Measurements from ENCODE around the gene KLRF2. TPM values are rescaled to one million over a fixed set of nuclear protein-coding genes. Genes with fewer than 3 reads are reported as not detected.

KLRF2 gene
- total RNA-seq, 5 donors from 2014 or later (not counting 1 experiment from before 2014, with no cell fraction given): not detected

DNA sequence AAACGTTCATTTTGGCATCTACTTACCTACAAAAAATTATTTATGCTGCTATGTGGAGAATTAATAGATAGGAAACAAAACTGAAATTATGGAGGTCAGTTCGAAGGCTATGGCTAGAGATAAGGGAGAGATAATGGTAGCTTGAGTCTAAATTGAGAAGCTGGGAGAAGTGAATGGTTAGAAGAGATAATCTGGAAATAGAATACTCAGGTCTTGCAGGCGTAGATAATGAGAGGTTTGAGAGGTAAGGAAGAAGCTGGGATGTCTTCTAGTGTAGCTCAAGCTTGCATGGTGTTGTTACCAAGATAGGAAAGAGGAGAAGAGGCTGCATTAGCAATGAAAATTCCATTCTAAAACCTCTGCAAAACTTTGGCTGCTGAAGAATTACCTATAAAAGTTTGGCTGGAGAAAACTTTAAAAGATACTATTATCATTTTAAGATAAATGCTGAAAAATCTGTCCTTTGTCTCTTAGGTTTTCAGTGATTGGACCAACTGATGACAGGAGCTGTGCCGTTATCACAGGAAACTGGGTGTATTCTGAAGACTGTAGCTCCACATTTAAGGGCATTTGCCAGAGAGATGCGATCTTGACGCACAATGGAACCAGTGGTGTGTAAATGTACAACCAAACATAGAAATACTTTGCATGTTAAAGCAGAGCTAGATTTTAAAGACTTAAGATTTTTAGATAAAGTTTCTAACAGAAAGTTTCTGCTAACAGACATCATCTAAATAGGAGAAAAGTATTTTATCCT, 14.1 kb downstream of the KLRF2 start:
- 88% methylated on average over 2 of the region's 6 CpGs for WGBS (ENCODE audit: insufficient coverage)
- ATAC-seq (replicated peaks in 1 of 4): no peak

DNA sequence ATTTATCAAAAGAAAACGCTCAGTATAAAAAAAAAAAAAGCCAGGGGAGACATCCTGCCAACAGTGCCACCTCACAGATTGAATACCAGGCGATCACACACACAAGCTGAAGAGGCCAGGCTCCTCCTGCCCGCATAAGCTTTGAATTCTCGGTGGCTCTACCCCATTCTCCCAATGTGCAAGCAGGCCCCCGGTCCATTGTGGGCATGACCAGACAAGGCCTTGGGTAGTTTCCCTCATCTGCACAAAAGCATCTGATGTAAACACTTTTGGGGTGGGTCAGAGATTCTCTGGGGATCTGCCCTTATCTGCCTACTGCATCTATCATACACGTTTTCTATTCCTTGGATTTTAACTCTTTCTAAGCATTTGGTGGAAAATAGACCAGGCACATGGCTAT, 16.2 kb downstream of the KLRF2 start:
- Mint-ChIP-seq H3K36me3 (peaks cover 3% of the 10 kb centered on the region), H3K4me1 (peaks cover 1 to 5% (median 3%) of the 10 kb centered on the region in 3 donors), H3K27me3 (peaks cover 0 to 7% of the 10 kb centered on the region in 2 donors), H3K4me3 (no peak overlapping the region), H3K27ac (no peak overlapping the region), H3K9me3 (peaks cover 0 to 9% (median 3%) of the 10 kb centered on the region in 3 donors)
- CTCF ChIA-PET: no interaction called here
- H3K27ac ChIP-seq (ENCODE audit: low read length): no peak overlapping the region
- H3K27me3 ChIP-seq (replicated peaks in 1 of 2; ENCODE audit: control insufficient read depth in 2 of 2, extremely low read depth in 1 of 2, insufficient read depth in 2 of 2, low read length in 1 of 2): no peaks in the 10 kb centered on the region
- no peak for ATAC-seq (replicated peaks in 1 of 4)
- H3K36me3 ChIP-seq (ENCODE audit: control insufficient read depth in 2 of 2, extremely low read depth in 1 of 2, insufficient read depth in 1 of 2, low read length in 1 of 2): no peaks in the 10 kb centered on the region
- no peaks in the 10 kb centered on the region for H3K4me1 ChIP-seq (ENCODE audit: control insufficient read depth in 1 of 2, extremely low read depth in 1 of 2, insufficient read depth in 2 of 2, low read length in 2 of 2)
- H3K9me3 ChIP-seq: no peaks in the 10 kb centered on the region
- WGBS (ENCODE audit: insufficient coverage): 100% methylated on average over 1 of the region's 6 CpGs
- POLR2A ChIA-PET: interaction anchor here in 1 of 2 donors (0.6 to 0.7 kb wide), 2 partner anchors 14 to 176 kb away, joined by 6 to 11 read pairs; no protein-coding TSS in a partner anchor
- no peak for DNase-seq
- no peak overlapping the region for H3K4me3 ChIP-seq (ENCODE audit: control insufficient read depth in 1 of 2, extremely low read depth in 1 of 2, low read length in 1 of 2)

More for the DNA sequence above, 14.1 kb downstream of the KLRF2 start:
- Histone ChIP-seq H3K36me3 (ENCODE audit: control insufficient read depth in 2 of 2, extremely low read depth in 1 of 2, insufficient read depth in 1 of 2, low read length in 1 of 2) (no peaks in the 10 kb centered on the region), H3K9me3 (no peaks in the 10 kb centered on the region), H3K27ac (ENCODE audit: low read length) (no peak overlapping the region), H3K27me3 (replicated peaks in 1 of 2; ENCODE audit: control insufficient read depth in 2 of 2, extremely low read depth in 1 of 2, insufficient read depth in 2 of 2, low read length in 1 of 2) (no peaks in the 10 kb centered on the region), H3K4me1 (ENCODE audit: control insufficient read depth in 1 of 2, extremely low read depth in 1 of 2, insufficient read depth in 2 of 2, low read length in 2 of 2) (no peaks in the 10 kb centered on the region), H3K4me3 (ENCODE audit: control insufficient read depth in 1 of 2, extremely low read depth in 1 of 2, low read length in 1 of 2) (no peak overlapping the region)
- POLR2A ChIA-PET: interaction anchor here (0.5 to 0.6 kb wide), 3 partner anchors 8 to 44 kb away, joined by 3 to 15 read pairs (median 4); no protein-coding TSS in a partner anchor
- H3K36me3 Mint-ChIP-seq: no peaks in the 10 kb centered on the region
- H3K9me3 Mint-ChIP-seq: no peaks in the 10 kb centered on the region
- H3K4me3 Mint-ChIP-seq: no peak overlapping the region
- CTCF ChIA-PET: interaction anchor here (0.5 to 1.5 kb wide), 4 partner anchors 9 to 812 kb away, joined by 3 to 7 read pairs (median 3); no protein-coding TSS in a partner anchor
- H3K4me1 Mint-ChIP-seq: peaks cover 1 to 5% (median 3%) of the 10 kb centered on the region in 3 donors
- no peak overlapping the region for H3K27ac Mint-ChIP-seq
- no peak for DNase-seq
- H3K27me3 Mint-ChIP-seq: peaks cover 0 to 7% of the 10 kb centered on the region in 2 donors

DNA sequence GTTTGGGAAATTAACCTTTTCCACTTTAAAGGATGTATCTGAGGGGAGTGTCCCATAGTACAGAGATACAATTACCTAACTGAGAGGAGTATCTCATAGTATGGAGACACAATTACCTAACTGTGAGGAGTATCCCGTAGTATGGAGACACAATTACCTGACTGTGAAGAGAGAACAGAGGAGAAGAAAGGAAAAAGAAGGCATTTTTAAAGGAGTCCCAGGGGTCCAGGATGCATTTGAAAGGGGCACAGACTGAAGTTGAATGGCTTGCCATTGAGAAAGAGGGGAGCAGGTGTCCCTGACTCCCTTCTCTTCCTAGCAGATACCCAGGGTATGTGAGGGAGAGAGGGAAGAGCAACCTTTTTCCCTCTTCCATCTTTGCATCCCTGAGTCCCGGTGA, 17.9 kb downstream of the KLRF2 start:
- Histone ChIP-seq H3K4me1 (ENCODE audit: control insufficient read depth in 1 of 2, extremely low read depth in 1 of 2, insufficient read depth in 2 of 2, low read length in 2 of 2) (no peaks in the 10 kb centered on the region), H3K9me3 (no peaks in the 10 kb centered on the region), H3K27me3 (replicated peaks in 1 of 2; ENCODE audit: control insufficient read depth in 2 of 2, extremely low read depth in 1 of 2, insufficient read depth in 2 of 2, low read length in 1 of 2) (no peaks in the 10 kb centered on the region), H3K27ac (ENCODE audit: low read length) (no peak overlapping the region), H3K4me3 (ENCODE audit: control insufficient read depth in 1 of 2, extremely low read depth in 1 of 2, low read length in 1 of 2) (no peak overlapping the region), H3K36me3 (ENCODE audit: control insufficient read depth in 2 of 2, extremely low read depth in 1 of 2, insufficient read depth in 1 of 2, low read length in 1 of 2) (peaks cover 0 to 3% of the 10 kb centered on the region in 2 donors)
- no peak for ATAC-seq (replicated peaks in 1 of 4)
- WGBS (ENCODE audit: insufficient coverage): no CpG with 5 or more reads among the region's 2 CpGs
- Mint-ChIP-seq H3K4me1 (peaks cover 0 to 1% (median 1%) of the 10 kb centered on the region in 3 donors), H3K4me3 (no peak overlapping the region), H3K36me3 (peaks cover 12% of the 10 kb centered on the region), H3K27me3 (peaks cover 0 to 7% of the 10 kb centered on the region in 2 donors), H3K9me3 (peaks cover 0 to 19% (median 10%) of the 10 kb centered on the region in 3 donors), H3K27ac (no peak overlapping the region)
- ChIA-PET POLR2A (no interaction called here), CTCF (no interaction called here)
- DNase-seq: no peak

DNA sequence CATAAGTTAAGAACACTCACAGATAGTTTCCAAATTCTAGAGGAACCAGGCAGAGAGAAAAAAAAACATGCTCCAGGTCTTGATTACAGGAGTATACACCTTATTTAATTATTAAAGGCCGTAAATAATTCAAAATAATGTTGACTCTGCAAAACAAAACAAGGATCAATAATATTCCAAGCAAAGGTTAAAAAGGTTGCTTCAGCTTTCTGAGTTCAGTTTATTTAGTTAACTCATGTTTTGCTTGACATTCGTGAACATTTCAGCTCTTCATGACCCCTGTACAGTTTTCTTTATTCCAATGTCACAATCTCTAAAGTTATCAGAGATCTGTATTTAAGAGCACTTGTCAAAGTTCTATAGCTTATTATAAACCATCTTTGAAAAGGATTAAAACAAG, 19.6 kb downstream of the KLRF2 start:
- Mint-ChIP-seq H3K36me3 (peaks cover 15% of the 10 kb centered on the region), H3K9me3 (peaks cover 0 to 19% (median 10%) of the 10 kb centered on the region in 3 donors), H3K4me1 (peaks cover 3 to 8% (median 6%) of the 10 kb centered on the region in 3 donors), H3K27me3 (peaks cover 0 to 6% of the 10 kb centered on the region in 2 donors), H3K4me3 (no peak overlapping the region), H3K27ac (no peak overlapping the region)
- ATAC-seq (replicated peaks in 1 of 4): no peak
- H3K9me3 ChIP-seq: no peaks in the 10 kb centered on the region
- no peak overlapping the region for H3K4me3 ChIP-seq (ENCODE audit: control insufficient read depth in 1 of 2, extremely low read depth in 1 of 2, low read length in 1 of 2)
- H3K36me3 ChIP-seq (ENCODE audit: control insufficient read depth in 2 of 2, extremely low read depth in 1 of 2, insufficient read depth in 1 of 2, low read length in 1 of 2): peaks cover 0 to 3% of the 10 kb centered on the region in 2 donors
- peaks cover 0 to under 1% of the 10 kb centered on the region in 2 experiments for H3K4me1 ChIP-seq (ENCODE audit: control insufficient read depth in 1 of 2, extremely low read depth in 1 of 2, insufficient read depth in 2 of 2, low read length in 2 of 2)
- POLR2A ChIA-PET: no interaction called here
- DNase-seq: no peak
- CTCF ChIA-PET: no interaction called here
- no CpG with 5 or more reads among the region's 2 CpGs for WGBS (ENCODE audit: insufficient coverage)
- H3K27me3 ChIP-seq (replicated peaks in 1 of 2; ENCODE audit: control insufficient read depth in 2 of 2, extremely low read depth in 1 of 2, insufficient read depth in 2 of 2, low read length in 1 of 2): no peaks in the 10 kb centered on the region
- no peak overlapping the region for H3K27ac ChIP-seq (ENCODE audit: low read length)

DNA sequence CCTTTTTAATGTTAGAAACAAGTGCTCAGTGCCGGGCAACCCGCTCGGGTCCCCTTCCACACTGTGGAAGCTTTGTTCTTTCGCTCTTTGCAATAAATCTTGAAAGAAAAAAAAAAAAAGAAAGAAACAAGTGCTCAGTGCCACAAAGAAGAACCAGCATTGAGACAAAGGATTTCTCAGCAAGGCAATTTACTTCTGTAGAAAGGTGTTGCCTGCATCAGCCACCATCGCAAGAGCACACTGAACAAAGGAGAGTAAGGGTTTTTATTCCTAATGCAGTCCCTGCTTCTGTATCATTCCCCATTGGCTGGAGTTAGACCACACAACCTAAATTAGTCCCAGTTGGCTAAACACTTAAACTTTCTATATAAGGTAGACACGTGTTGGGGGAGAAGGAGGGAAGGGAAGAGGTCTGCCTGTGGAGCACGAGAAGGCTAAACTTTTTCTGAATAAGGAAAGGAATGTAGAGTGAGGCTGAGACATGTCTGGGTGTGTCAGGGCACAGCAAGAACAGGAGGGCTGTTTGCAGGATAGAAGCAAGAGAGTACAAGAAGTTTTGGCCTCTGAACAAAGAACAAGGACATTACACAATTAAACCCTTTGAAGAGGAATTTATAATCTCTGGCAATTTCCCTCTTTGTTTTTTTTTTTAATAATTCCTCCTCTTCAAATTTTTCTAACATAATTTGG, 21.4 kb downstream of the KLRF2 start:
- Mint-ChIP-seq H3K4me1 (peaks cover 21 to 25% (median 24%) of the 10 kb centered on the region in 3 donors), H3K27ac (no peak overlapping the region), H3K9me3 (peaks cover 0 to 19% (median 10%) of the 10 kb centered on the region in 3 donors), H3K4me3 (no peak overlapping the region), H3K27me3 (peaks cover 0 to 6% of the 10 kb centered on the region in 2 donors), H3K36me3 (peaks cover 15% of the 10 kb centered on the region)
- Histone ChIP-seq H3K36me3 (ENCODE audit: control insufficient read depth in 2 of 2, extremely low read depth in 1 of 2, insufficient read depth in 1 of 2, low read length in 1 of 2) (peaks cover 0 to 3% of the 10 kb centered on the region in 2 donors), H3K4me1 (ENCODE audit: control insufficient read depth in 1 of 2, extremely low read depth in 1 of 2, insufficient read depth in 2 of 2, low read length in 2 of 2) (peaks cover 7 to 14% of the 10 kb centered on the region in 2 experiments), H3K27me3 (replicated peaks in 1 of 2; ENCODE audit: control insufficient read depth in 2 of 2, extremely low read depth in 1 of 2, insufficient read depth in 2 of 2, low read length in 1 of 2) (no peaks in the 10 kb centered on the region), H3K9me3 (no peaks in the 10 kb centered on the region), H3K4me3 (ENCODE audit: control insufficient read depth in 1 of 2, extremely low read depth in 1 of 2, low read length in 1 of 2) (no peak overlapping the region), H3K27ac (ENCODE audit: low read length) (no peak overlapping the region)
- ATAC-seq (replicated peaks in 1 of 4): no peak
- no peak for DNase-seq
- WGBS (ENCODE audit: insufficient coverage): no CpG with 5 or more reads among the region's 7 CpGs
- POLR2A ChIA-PET: interaction anchor here in 1 of 2 donors (0.7 kb wide), 1 partner anchor 291 kb away, joined by 3 read pairs; no protein-coding TSS in a partner anchor
- CTCF ChIA-PET: no interaction called here

DNA sequence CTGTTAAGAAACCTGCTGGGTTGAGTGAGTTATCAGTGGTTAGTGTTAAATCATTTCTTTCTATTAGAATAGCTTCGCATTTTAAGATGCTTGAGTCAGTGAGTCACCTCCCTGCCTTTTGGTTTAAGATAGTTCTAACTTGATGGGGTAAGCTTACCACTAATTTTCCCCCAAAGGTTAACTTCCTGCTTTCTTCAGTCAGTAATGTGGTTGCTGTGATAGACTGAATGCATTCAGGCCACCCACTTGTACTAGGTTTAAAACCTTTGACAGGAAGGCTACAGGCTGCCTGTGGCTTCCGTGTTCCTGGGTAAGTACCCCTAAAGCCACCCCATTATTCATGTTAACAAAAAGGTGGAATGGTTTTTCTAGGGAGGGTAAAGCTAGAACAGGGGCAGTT, 25.6 kb downstream of the KLRF2 start:
- peak in 33 of 35 experiments; percentile 2 to 73 (median 28) for DNase-seq
- H3K27me3 ChIP-seq (replicated peaks in 1 of 2; ENCODE audit: control insufficient read depth in 2 of 2, extremely low read depth in 1 of 2, insufficient read depth in 2 of 2, low read length in 1 of 2): no peaks in the 10 kb centered on the region
- WGBS (ENCODE audit: insufficient coverage): no CpG with 5 or more reads among the region's 2 CpGs
- ChIA-PET CTCF (interaction anchor here in 1 of 2 donors (0.7 to 1.6 kb wide), 7 partner anchors 12 to 274 kb away, joined by 3 to 7 read pairs (median 4); no protein-coding TSS in a partner anchor), POLR2A (interaction anchor here (0.5 to 1.2 kb wide), 6 partner anchors 9 to 1299 kb away, joined by 3 to 8 read pairs (median 4); no protein-coding TSS in a partner anchor)
- peaks cover 7 to 17% of the 10 kb centered on the region in 2 experiments for H3K4me1 ChIP-seq (ENCODE audit: control insufficient read depth in 1 of 2, extremely low read depth in 1 of 2, insufficient read depth in 2 of 2, low read length in 2 of 2)
- H3K9me3 ChIP-seq: peaks cover 2% of the 10 kb centered on the region
- no peaks in the 10 kb centered on the region for H3K27me3 Mint-ChIP-seq
- H3K4me1 Mint-ChIP-seq: peaks cover 33 to 40% (median 37%) of the 10 kb centered on the region in 3 donors
- H3K4me3 Mint-ChIP-seq: peak overlapping the region; percentile 29 to 52 (median 43)
- no peak overlapping the region for H3K4me3 ChIP-seq (ENCODE audit: control insufficient read depth in 1 of 2, extremely low read depth in 1 of 2, low read length in 1 of 2)
- peak overlapping the region; percentile 86 to 92 for H3K27ac Mint-ChIP-seq
- peaks cover 16% of the 10 kb centered on the region for H3K36me3 Mint-ChIP-seq
- peak overlapping the region; percentile 19 for H3K27ac ChIP-seq (ENCODE audit: low read length)
- H3K9me3 Mint-ChIP-seq: peaks cover 10 to 31% (median 25%) of the 10 kb centered on the region in 3 donors
- peaks cover 0 to 3% of the 10 kb centered on the region in 2 donors for H3K36me3 ChIP-seq (ENCODE audit: control insufficient read depth in 2 of 2, extremely low read depth in 1 of 2, insufficient read depth in 1 of 2, low read length in 1 of 2)
- ATAC-seq (replicated peaks in 1 of 4): peak; percentile 99

All from T-cell (primary cell).